Neuronal stem cell (in vitro differentiated cells): ENCODE measurements around the gene SCN2B.
A peak's percentile ranks its signal among the peaks of the same experiment; 100 is the strongest.

Source experiments
- DNase-seq: peaks from one replicate; pipeline ENCODE4 v3.0.0-alpha.2; 2013; ENCODE audit warnings: low spot score
- H2AFZ ChIP-seq: one replicate; pipeline ENCODE4 v1.6.1; 2013; ENCODE audit warnings: mild to moderate bottlenecking, low read length, inconsistent platforms
- H2AK5ac ChIP-seq: 2 replicates; pipeline ENCODE4 v1.6.1; 2013; ENCODE audit warnings: low read depth, mild to moderate bottlenecking, inconsistent platforms, low read length, moderate library complexity, mixed read lengths
- H2BK120ac ChIP-seq: 2 replicates; pipeline ENCODE4 v1.6.1; 2013; ENCODE audit warnings: low read depth, mild to moderate bottlenecking, inconsistent platforms, low read length, moderate library complexity, mixed read lengths
- H2BK12ac ChIP-seq: one replicate; pipeline ENCODE4 v1.6.1; 2013; ENCODE audit warnings: low read length, inconsistent platforms
- H2BK15ac ChIP-seq: 2 replicates; pipeline ENCODE4 v1.6.1; 2013; ENCODE audit warnings: mild to moderate bottlenecking, low read length, inconsistent platforms, mixed read lengths
- H2BK5ac ChIP-seq: one replicate; pipeline ENCODE4 v1.6.1; 2013; ENCODE audit warnings: inconsistent platforms, mild to moderate bottlenecking, low read length, moderate library complexity
- H3K14ac ChIP-seq: one replicate; pipeline ENCODE4 v1.6.1; 2013; ENCODE audit warnings: low read length, inconsistent platforms
- H3K18ac ChIP-seq: 2 replicates; pipeline ENCODE4 v1.6.1; 2013; ENCODE audit warnings: low read length, inconsistent platforms
- H3K23ac ChIP-seq: 2 replicates; pipeline ENCODE4 v1.6.1; 2013; ENCODE audit warnings: low read depth, mild to moderate bottlenecking, mixed read lengths, low read length, inconsistent platforms; ENCODE audit not compliant: poor library complexity
- H3K27ac ChIP-seq: replicated peaks from 3 replicates; pipeline ENCODE4 v1.5.1; 2013; ENCODE audit warnings: low read length, inconsistent platforms
- H3K27me3 ChIP-seq, 3 experiments: 2 replicates each; pipeline ENCODE4 v1.6.1; 2013; ENCODE audit warnings: low read length in 3 of 3, mild to moderate bottlenecking in 2 of 3, inconsistent platforms in 1 of 3, low read depth in 1 of 3, mixed read lengths in 1 of 3, moderate library complexity in 1 of 3; ENCODE audit not compliant: control insufficient read depth in 3 of 3, insufficient read depth in 3 of 3
- H3K36me3 ChIP-seq, 2 donors: replicated peaks in 1 of 2; 2 replicates each; pipeline ENCODE4 v1.6.1; 2013; ENCODE audit warnings: low read length in 2 of 2; ENCODE audit not compliant: control insufficient read depth in 2 of 2, insufficient read depth in 2 of 2
- H3K4ac ChIP-seq: 2 replicates; pipeline ENCODE4 v1.6.1; 2013; ENCODE audit warnings: inconsistent platforms, mild to moderate bottlenecking, low read length, moderate library complexity
- H3K4me1 ChIP-seq, 2 donors: 1 replicate in 1 of 2; 2 replicates in 1 of 2; pipeline ENCODE4 v1.6.1; 2013; ENCODE audit warnings: low read length in 2 of 2, low read depth in 1 of 2; ENCODE audit not compliant: control insufficient read depth in 2 of 2, insufficient read depth in 1 of 2
- H3K4me2 ChIP-seq: one replicate; pipeline ENCODE4 v1.6.1; 2013; ENCODE audit warnings: mild to moderate bottlenecking, low read length, inconsistent platforms; ENCODE audit not compliant: insufficient read depth, poor library complexity, severe bottlenecking
- H3K4me3 ChIP-seq, 2 donors: 2 replicates each; pipeline ENCODE4 v1.5.1; 2013; ENCODE audit warnings: low read length in 2 of 2, mild to moderate bottlenecking in 2 of 2, inconsistent platforms in 1 of 2, moderate library complexity in 1 of 2
- H3K79me1 ChIP-seq: one replicate; pipeline ENCODE4 v1.6.1; 2013; ENCODE audit warnings: low read depth, mild to moderate bottlenecking, inconsistent platforms, low read length, moderate library complexity
- H3K9ac ChIP-seq: one replicate; pipeline ENCODE4 v1.6.1; 2013; ENCODE audit warnings: mild to moderate bottlenecking, low read depth, low read length, inconsistent platforms; ENCODE audit not compliant: poor library complexity
- H3K9me3 ChIP-seq, 2 donors: replicated peaks in 1 of 2; 2 replicates each; pipeline versions ENCODE3 to v1.6.1; 2013; ENCODE audit warnings: low read length in 2 of 2, mild to moderate bottlenecking in 2 of 2, inconsistent platforms in 1 of 2, low read depth in 1 of 2, mixed read lengths in 1 of 2, moderate library complexity in 1 of 2; ENCODE audit not compliant: control insufficient read depth in 2 of 2, insufficient read depth in 1 of 2
- H4K8ac ChIP-seq: one replicate; pipeline ENCODE4 v1.6.1; 2013; ENCODE audit warnings: low read depth, mild to moderate bottlenecking, inconsistent platforms, low read length, moderate library complexity
- H4K91ac ChIP-seq: one replicate; pipeline ENCODE4 v1.6.1; 2013; ENCODE audit warnings: low read length, low read depth, mild to moderate bottlenecking, inconsistent platforms; ENCODE audit not compliant: poor library complexity
- WGBS, 2 donors: extraction: QIAGEN DNeasy Blood & Tissue Kit; methylation state at CpG; one replicate each; pipeline ENCODE4 v1.1.7; 2013; ENCODE audit warnings: missing lambda C conversion rate in 2 of 2, mixed read lengths in 1 of 2; ENCODE audit not compliant: insufficient read length in 2 of 2, insufficient replicate concordance in 1 of 2; ENCODE audit errors: extremely low coverage in 2 of 2; 5-methylcytosine and 5-hydroxymethylcytosine counted together

SCN2B gene

GRCh38 chr11:118167253-118167652, 9.2 kb downstream of the SCN2B start:
- H4K91ac ChIP-seq, result no peak overlapping the region
- H2AFZ ChIP-seq, result no peak overlapping the region
- no peaks in the 10 kb centered on the region for H3K9me3 ChIP-seq
- H2AK5ac ChIP-seq, result no peak overlapping the region
- H2BK15ac ChIP-seq, result no peak overlapping the region
- H3K79me1 ChIP-seq, result no peaks in the 10 kb centered on the region
- no peak overlapping the region for H2BK12ac ChIP-seq
- H3K9ac ChIP-seq, result no peak overlapping the region
- H2BK120ac ChIP-seq, result no peak overlapping the region
- H3K36me3 ChIP-seq, result no peaks in the 10 kb centered on the region
- H3K4me2 ChIP-seq, result no peak overlapping the region
- peaks cover 0 to 90% (median 26%) of the 10 kb centered on the region in 3 experiments for H3K27me3 ChIP-seq
- H3K4me3 ChIP-seq, result no peak overlapping the region
- H3K27ac ChIP-seq, result no peak overlapping the region
- H4K8ac ChIP-seq, result no peak overlapping the region
- H3K23ac ChIP-seq, result no peak overlapping the region
- DNase-seq, result no peak
- H3K4me1 ChIP-seq, result peaks cover 0 to 3% of the 10 kb centered on the region in 2 donors
- no peak overlapping the region for H3K14ac ChIP-seq
- no peak overlapping the region for H3K4ac ChIP-seq
- peak overlapping the region; percentile 16 for H3K18ac ChIP-seq
- no CpG with 5 or more reads among the region's 2 CpGs for WGBS, 2 donors
- H2BK5ac ChIP-seq, result peak overlapping the region; percentile 41

DNA sequence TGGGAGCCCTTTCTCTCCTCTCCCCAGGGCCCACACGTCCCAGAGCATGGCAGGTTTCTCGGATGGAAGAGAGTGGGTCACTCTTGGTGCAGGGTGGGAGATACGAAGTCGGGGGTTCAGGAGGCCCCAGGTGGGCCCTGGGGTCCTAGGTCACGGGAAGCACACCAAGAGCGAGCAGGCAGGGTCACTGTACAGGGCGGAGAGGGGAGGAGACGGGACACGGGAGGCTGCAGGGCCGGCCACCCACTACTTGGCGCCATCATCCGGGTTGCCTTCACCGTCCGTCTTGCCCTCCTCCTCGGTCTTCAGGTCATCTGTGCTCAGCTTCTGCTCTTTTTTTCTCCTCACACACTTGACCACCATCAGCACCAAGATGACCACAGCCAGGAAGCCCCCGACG, 9.8 kb downstream of the SCN2B start:
- H3K4me2 ChIP-seq, result no peak overlapping the region

GRCh38 chr11:118164885-118165284, 11.6 kb downstream of the SCN2B start:
- Histone ChIP-seq H3K27me3 (peaks cover 0 to 89% (median 8%) of the 10 kb centered on the region in 3 experiments), H4K8ac (no peak overlapping the region), H3K4ac (no peak overlapping the region), H2BK120ac (no peak overlapping the region), H3K79me1 (no peaks in the 10 kb centered on the region), H2BK15ac (no peak overlapping the region), H2BK12ac (no peak overlapping the region), H3K4me3 (peak overlapping the region in 1 of 2 donors; percentile 10), H2AFZ (no peak overlapping the region), H2AK5ac (peak overlapping the region; percentile 93), H2BK5ac (no peak overlapping the region), H3K9ac (no peak overlapping the region), H3K18ac (no peak overlapping the region), H3K23ac (no peak overlapping the region), H3K9me3 (no peaks in the 10 kb centered on the region), H4K91ac (no peak overlapping the region), H3K27ac (no peak overlapping the region), H3K14ac (no peak overlapping the region), H3K4me2 (no peak overlapping the region), H3K4me1 (no peaks in the 10 kb centered on the region), H3K36me3 (no peaks in the 10 kb centered on the region)
- DNase-seq, result no peak
- WGBS, 2 donors, result no CpG with 5 or more reads among the region's 2 CpGs

More for the DNA sequence above, 9.8 kb downstream of the SCN2B start:
- Histone ChIP-seq H3K27ac (no peak overlapping the region), H2BK5ac (peak overlapping the region; percentile 41), H3K4ac (no peak overlapping the region), H3K9ac (no peak overlapping the region), H3K23ac (no peak overlapping the region), H3K14ac (peak overlapping the region; percentile 41), H3K9me3 (no peaks in the 10 kb centered on the region), H2BK12ac (no peak overlapping the region), H3K27me3 (peaks cover 0 to 90% (median 25%) of the 10 kb centered on the region in 3 experiments), H3K4me3 (no peak overlapping the region), H2AK5ac (peak overlapping the region; percentile 94), H2BK15ac (peak overlapping the region; percentile 86), H3K36me3 (no peaks in the 10 kb centered on the region), H4K91ac (no peak overlapping the region), H4K8ac (no peak overlapping the region), H3K18ac (peak overlapping the region; percentile 33), H3K79me1 (no peaks in the 10 kb centered on the region), H2AFZ (no peak overlapping the region), H2BK120ac (no peak overlapping the region), H3K4me1 (peaks cover 0 to 3% of the 10 kb centered on the region in 2 donors)
- WGBS, 2 donors, result no CpG with 5 or more reads among the region's 17 CpGs
- DNase-seq, result no peak

DNA sequence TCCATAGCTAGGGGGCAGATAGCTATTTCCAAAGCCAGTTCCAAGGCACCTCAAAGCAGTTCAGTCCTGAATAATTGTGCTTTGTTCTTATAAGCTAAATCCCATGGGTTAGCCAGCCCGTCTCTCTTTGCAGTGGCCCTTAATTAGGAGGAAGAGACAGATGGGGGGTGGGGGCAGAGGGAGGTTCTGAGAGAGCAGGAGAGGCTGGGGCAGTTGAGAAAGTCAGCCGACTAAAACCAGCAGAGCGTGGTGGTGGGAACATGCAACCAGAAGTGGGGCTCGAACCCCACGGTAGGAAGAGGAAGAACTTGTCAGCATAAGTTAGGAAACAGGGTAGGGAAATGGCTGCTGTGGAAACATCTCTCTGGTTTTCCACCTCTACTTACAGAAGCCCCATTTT, 12.9 kb downstream of the SCN2B start:
- no peak overlapping the region for H4K8ac ChIP-seq
- H3K9ac ChIP-seq, result no peak overlapping the region
- H3K4me2 ChIP-seq, result no peak overlapping the region
- no peak overlapping the region for H2BK15ac ChIP-seq
- H2AK5ac ChIP-seq, result no peak overlapping the region
- H4K91ac ChIP-seq, result no peak overlapping the region
- WGBS, 2 donors, result no CpG with 5 or more reads among the region's 5 CpGs
- H2AFZ ChIP-seq, result no peak overlapping the region
- H3K79me1 ChIP-seq, result no peaks in the 10 kb centered on the region
- no peaks in the 10 kb centered on the region for H3K36me3 ChIP-seq
- no peak overlapping the region for H3K4ac ChIP-seq
- no peak overlapping the region for H3K27ac ChIP-seq
- H3K18ac ChIP-seq, result no peak overlapping the region
- H3K14ac ChIP-seq, result no peak overlapping the region
- H2BK12ac ChIP-seq, result no peak overlapping the region
- no peak overlapping the region for H2BK120ac ChIP-seq
- DNase-seq, result no peak
- H2BK5ac ChIP-seq, result no peak overlapping the region
- no peak overlapping the region for H3K23ac ChIP-seq
- peaks cover 0 to 89% (median 4%) of the 10 kb centered on the region in 3 experiments for H3K27me3 ChIP-seq
- no peak overlapping the region for H3K4me3 ChIP-seq
- no peaks in the 10 kb centered on the region for H3K9me3 ChIP-seq
- no peaks in the 10 kb centered on the region for H3K4me1 ChIP-seq
